ENCODE results near the gene CHAT. TPM values are rescaled to one million over a fixed set of nuclear protein-coding genes. Genes with fewer than 3 reads are reported as not detected.

CHAT gene
- total RNA-seq, 1 experiment from 2014 or later, result not detected

DNA sequence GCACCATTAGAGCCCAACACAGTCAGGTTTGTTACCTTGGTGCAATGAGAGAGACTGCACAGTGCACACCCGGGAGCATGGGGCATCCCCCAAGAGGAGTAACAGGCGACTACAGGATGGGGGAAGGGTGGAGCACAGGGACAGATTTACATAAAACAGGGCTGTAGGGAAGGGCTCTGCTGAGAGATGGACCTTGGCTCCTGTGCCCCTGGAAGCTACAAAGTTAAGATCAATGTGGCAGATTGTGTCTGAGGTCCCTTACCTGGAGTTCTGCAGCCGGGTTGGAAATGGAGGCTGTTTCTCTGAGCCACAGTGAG lies 17.4 kb upstream of the CHAT start:
- Histone ChIP-seq H3K9me2 (ENCODE audit: insufficient read depth) (no peaks in the 10 kb centered on the region), H3K9me3 (ENCODE audit: control insufficient read depth in 1 of 2, insufficient read depth in 1 of 2, low read depth in 1 of 2, low read length in 2 of 2) (no peaks in the 10 kb centered on the region), H3K4me3 (replicated peaks in 1 of 2; ENCODE audit: low read depth in 1 of 2, low read length in 2 of 2) (no peak overlapping the region), H4K20me1 (ENCODE audit: insufficient read depth) (no peaks in the 10 kb centered on the region), H3K36me3 (ENCODE audit: control insufficient read depth in 1 of 2, insufficient read depth in 2 of 2, low read length in 2 of 2) (no peaks in the 10 kb centered on the region), H3K27ac (ENCODE audit: low read depth, low read length) (no peak overlapping the region), H3K9ac (ENCODE audit: low read length) (no peak overlapping the region), H2AFZ (ENCODE audit: low read depth, low read length, poor library complexity, severe bottlenecking) (no peak overlapping the region), H3K79me2 (ENCODE audit: insufficient read depth, low read length) (no peaks in the 10 kb centered on the region), H3K4me2 (ENCODE audit: low read length) (no peak overlapping the region), H3K4me1 (ENCODE audit: control insufficient read depth in 1 of 2, insufficient read depth in 2 of 2, low read length in 2 of 2) (peaks cover 0 to under 1% of the 10 kb centered on the region in 2 experiments; a peak in 1 of 4 replicates), H3K27me3 (ENCODE audit: insufficient read depth, low read length) (no peaks in the 10 kb centered on the region)
- intact Hi-C loops (cut with micrococcal nuclease), result no loop called here
- BruUV-seq (replicated peaks), result no TSS peak
- POLR2A ChIA-PET, result no interaction called here
- CTCF ChIA-PET, result interaction anchor here (1.7 kb wide), 1 partner anchor 58 kb away, joined by 3 read pairs; no protein-coding TSS in a partner anchor
- DNase-seq (ENCODE audit: low read depth, low spot score) (no peak), ATAC-seq (no peak)
- no peak for TF ChIP-seq POLR2AphosphoS5 (IDR thresholded peaks at IDR 0.05; ENCODE audit: low read depth, low read length)
- TF ChIP-seq RAD21 (IDR thresholded peaks at IDR 0.05; ENCODE audit: low read depth), result no peak
- TF ChIP-seq, protein P1, sequence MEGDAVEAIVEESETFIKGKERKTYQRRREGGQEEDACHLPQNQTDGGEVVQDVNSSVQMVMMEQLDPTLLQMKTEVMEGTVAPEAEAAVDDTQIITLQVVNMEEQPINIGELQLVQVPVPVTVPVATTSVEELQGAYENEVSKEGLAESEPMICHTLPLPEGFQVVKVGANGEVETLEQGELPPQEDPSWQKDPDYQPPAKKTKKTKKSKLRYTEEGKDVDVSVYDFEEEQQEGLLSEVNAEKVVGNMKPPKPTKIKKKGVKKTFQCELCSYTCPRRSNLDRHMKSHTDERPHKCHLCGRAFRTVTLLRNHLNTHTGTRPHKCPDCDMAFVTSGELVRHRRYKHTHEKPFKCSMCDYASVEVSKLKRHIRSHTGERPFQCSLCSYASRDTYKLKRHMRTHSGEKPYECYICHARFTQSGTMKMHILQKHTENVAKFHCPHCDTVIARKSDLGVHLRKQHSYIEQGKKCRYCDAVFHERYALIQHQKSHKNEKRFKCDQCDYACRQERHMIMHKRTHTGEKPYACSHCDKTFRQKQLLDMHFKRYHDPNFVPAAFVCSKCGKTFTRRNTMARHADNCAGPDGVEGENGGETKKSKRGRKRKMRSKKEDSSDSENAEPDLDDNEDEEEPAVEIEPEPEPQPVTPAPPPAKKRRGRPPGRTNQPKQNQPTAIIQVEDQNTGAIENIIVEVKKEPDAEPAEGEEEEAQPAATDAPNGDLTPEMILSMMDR (IDR thresholded peaks at IDR 0.05 in 2 of 3, conservative IDR thresholded peaks at IDR 0.05 in 1 of 3; ENCODE audit: borderline replicate concordance in 1 of 3, insufficient read depth in 1 of 3, low read depth in 2 of 3, low read length in 2 of 3), result no peak
- TF ChIP-seq JUND (IDR thresholded peaks at IDR 0.05), result no peak
- no peak for TF ChIP-seq MAX (IDR thresholded peaks at IDR 0.05)
- no peak for TF ChIP-seq EZH2 (IDR thresholded peaks at IDR 0.05)
- TF ChIP-seq, protein P2, sequence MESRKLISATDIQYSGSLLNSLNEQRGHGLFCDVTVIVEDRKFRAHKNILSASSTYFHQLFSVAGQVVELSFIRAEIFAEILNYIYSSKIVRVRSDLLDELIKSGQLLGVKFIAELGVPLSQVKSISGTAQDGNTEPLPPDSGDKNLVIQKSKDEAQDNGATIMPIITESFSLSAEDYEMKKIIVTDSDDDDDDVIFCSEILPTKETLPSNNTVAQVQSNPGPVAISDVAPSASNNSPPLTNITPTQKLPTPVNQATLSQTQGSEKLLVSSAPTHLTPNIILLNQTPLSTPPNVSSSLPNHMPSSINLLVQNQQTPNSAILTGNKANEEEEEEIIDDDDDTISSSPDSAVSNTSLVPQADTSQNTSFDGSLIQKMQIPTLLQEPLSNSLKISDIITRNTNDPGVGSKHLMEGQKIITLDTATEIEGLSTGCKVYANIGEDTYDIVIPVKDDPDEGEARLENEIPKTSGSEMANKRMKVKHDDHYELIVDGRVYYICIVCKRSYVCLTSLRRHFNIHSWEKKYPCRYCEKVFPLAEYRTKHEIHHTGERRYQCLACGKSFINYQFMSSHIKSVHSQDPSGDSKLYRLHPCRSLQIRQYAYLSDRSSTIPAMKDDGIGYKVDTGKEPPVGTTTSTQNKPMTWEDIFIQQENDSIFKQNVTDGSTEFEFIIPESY (IDR thresholded peaks at IDR 0.05; ENCODE audit: extremely low read depth, insufficient replicate concordance, low read length), result no peak
- RAD21 ChIA-PET (ENCODE audit: low non-redundant PET in 1 of 2, low total read pairs in 2 of 2, uncharacterized antibody in 2 of 2, unreplicated experiment in 2 of 2), result no interaction called here

Measured in HCT116 (cell line).